Activated CD4-positive, alpha-beta T cell treated with anti-CD3 and anti-CD28 coated beads, Interleukin-2, amount 50 U/mL, for 16 hours (primary cell): ENCODE measurements around the gene TASOR2.

Source experiments
- DNase-seq: peaks from one replicate; pipeline ENCODE4 v3.0.0-alpha.2; 2020

The TASOR2 gene

GRCh38 chr10:5684318-5684970, at the start of gene TASOR2:
Gene TASOR2, plus strand, starts transcription at chr10:5684838. Its CDS starts 35,805 bp downstream, at chr10:5720643.
- DNase-seq: peak; percentile 99

- no peak for DNase-seq
Observed at GRCh38 chr10:5634918-5635317, 49.7 kb upstream of the TASOR2 start.

- no peak for DNase-seq
Observed at GRCh38 chr10:5638494-5638893, 46.1 kb upstream of the TASOR2 start.

GRCh38 chr10:5639066-5639465, 45.6 kb upstream of the TASOR2 start:
- DNase-seq: no peak

- DNase-seq: no peak
Observed at GRCh38 chr10:5640036-5640435, 44.6 kb upstream of the TASOR2 start.

- no peak for DNase-seq
Observed at GRCh38 chr10:5640501-5640900, 44.1 kb upstream of the TASOR2 start.

- no peak for DNase-seq
Observed at GRCh38 chr10:5641501-5641900, 43.1 kb upstream of the TASOR2 start.

GRCh38 chr10:5643346-5644067, 41.1 kb upstream of the TASOR2 start:
- no peak for DNase-seq

- DNase-seq: no peak
Observed at GRCh38 chr10:5644930-5645329, 39.7 kb upstream of the TASOR2 start.

- no peak for DNase-seq
Observed at GRCh38 chr10:5645375-5645774, 39.3 kb upstream of the TASOR2 start.

- no peak for DNase-seq
Observed at GRCh38 chr10:5645944-5646617, 38.6 kb upstream of the TASOR2 start.

- no peak for DNase-seq
Observed at GRCh38 chr10:5647507-5648240, 37.0 kb upstream of the TASOR2 start.

GRCh38 chr10:5648494-5649457, 35.9 kb upstream of the TASOR2 start:
- DNase-seq: no peak

- DNase-seq: no peak
Observed at GRCh38 chr10:5649746-5650145, 34.9 kb upstream of the TASOR2 start.

GRCh38 chr10:5650664-5651387, 33.8 kb upstream of the TASOR2 start:
- DNase-seq: no peak

GRCh38 chr10:5651388-5651764, 33.3 kb upstream of the TASOR2 start:
- no peak for DNase-seq

GRCh38 chr10:5652746-5653145, 31.9 kb upstream of the TASOR2 start:
- no peak for DNase-seq

GRCh38 chr10:5654218-5654755, 30.4 kb upstream of the TASOR2 start:
- no peak for DNase-seq

GRCh38 chr10:5655121-5655520, 29.5 kb upstream of the TASOR2 start:
- no peak for DNase-seq

GRCh38 chr10:5656737-5657579, 27.7 kb upstream of the TASOR2 start:
- DNase-seq: no peak
